GM19452 (cell line): ENCODE results near the gene LRRC28.
"Not testable (repeated sequence)": the region's sequence is repeated elsewhere in the genome, so short reads cannot be mapped to it uniquely, and the experiment has no call there.

ENCODE experiments used
- ATAC-seq: cut with Tn5 transposase; IDR thresholded peaks from one replicate; pipeline ENCODE4 v1.9.1; 2021; ENCODE audit not compliant: unreplicated experiment

Gene LRRC28

DNA sequence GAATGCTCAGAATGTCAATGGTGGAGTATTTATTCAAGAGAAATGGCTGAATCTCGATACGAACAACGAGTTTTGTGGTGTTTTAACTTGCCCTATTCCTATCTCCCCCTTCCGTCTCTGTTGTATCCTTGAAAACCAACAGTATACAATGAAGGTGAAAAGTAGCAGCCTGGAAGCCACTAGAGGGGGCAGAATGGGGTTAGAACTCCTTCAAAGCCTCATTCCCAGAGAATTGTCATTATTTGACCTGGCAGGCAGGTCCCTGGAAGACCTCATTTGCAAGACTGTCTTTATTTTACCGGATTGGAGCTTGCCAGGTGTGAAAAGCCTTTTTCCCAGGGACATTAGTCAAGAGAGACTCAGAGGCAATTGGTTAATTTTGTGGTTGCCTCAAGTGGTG, 139.4 kb downstream of the LRRC28 start:
- ATAC-seq = no peak

DNA sequence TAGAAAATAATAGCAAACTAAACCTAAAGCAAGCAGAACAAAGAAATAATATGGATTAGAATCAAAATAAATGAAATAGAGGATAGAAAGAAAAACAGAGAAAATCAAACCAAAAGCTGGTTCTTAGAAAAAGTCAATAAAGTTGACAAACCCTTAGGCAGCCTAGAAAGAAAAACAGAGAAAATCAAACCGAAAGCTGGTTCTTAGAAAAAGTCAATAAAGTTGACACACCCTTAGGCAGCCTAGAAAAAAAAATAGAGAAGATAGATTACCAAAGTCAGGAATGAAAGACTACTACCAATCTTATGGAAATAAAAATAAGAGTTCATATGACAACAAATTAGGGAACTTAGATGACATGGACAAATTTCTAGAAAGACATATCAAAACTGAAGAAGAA, 142.4 kb downstream of the LRRC28 start:
- no peak for ATAC-seq

DNA sequence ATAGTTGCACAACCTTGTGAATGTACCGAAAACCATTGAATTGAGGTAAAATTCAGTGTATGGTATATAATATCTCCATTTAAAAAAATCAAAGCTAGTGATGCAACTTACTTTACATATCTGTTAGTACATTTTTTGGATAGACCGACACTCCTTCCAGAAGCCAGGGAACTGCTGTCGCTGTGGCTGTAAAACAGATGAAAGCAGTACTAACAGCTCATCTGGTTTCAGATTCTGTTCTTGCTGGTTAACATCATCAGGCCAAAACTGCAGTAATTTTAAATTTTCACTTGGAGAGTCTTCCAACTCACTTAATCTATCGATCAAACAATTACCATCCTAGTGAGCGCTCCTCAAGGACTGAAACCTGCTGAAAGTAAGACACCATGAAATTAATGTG, 145.1 kb downstream of the LRRC28 start:
- ATAC-seq = no peak

DNA sequence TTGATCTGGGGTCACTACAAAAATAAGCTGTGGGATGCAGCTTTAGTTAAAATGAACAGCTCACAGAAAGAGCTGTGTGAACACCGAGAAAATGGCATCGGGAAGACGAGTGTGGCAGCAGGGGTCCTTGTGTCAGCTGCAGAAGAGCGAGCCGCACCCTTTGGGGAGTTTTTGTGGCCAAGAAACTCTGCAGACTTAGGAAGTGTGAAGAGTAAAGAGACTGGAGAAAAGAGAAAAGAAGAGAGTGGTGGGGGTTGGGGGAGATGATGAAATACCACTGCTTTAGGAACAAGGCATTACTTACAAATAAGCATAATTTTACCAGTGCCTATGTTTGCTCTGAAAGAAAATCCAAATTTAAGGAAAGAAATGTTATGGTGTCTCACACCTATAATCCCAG, 147.8 kb downstream of the LRRC28 start:
- no peak for ATAC-seq

DNA sequence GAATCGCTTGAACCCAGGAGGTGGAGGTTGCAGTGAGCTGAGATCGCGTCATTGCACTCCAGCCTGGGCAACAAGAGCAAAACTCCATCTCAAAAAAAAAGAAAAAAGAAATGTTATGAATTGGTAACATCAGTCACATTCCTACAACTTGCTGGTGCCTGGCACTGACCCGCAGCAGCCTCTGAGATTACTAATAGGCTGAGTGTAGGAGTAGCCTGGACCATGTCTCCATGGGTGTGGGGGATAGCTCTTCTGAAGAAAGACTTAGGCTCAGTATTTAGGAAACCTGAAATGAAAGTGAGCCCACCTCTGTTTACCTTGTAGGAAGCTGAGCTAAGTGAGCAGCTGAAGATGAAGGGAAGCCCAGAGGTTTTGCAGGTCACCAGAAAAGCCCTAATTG, 148.3 kb downstream of the LRRC28 start:
- ATAC-seq = no peak

DNA sequence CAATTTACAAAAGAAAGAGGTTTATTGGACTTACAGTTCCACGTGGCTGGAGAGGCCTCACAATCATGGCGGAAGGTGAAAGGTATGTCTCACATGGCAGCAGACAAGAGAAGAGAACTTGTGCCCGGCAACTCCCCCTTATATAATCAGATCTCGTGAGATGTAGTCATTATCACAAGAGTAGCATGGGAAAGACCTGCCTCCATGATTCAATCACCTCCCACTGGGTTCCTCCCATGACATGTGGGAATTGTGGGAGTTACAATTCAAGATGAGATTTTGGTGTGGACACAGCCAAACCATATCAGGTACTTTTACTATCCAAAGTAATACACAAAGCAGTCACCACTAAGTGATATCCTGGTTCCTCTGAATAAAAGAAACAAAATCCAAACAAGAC, 149.9 kb downstream of the LRRC28 start:
- not testable (repeated sequence) for ATAC-seq

DNA sequence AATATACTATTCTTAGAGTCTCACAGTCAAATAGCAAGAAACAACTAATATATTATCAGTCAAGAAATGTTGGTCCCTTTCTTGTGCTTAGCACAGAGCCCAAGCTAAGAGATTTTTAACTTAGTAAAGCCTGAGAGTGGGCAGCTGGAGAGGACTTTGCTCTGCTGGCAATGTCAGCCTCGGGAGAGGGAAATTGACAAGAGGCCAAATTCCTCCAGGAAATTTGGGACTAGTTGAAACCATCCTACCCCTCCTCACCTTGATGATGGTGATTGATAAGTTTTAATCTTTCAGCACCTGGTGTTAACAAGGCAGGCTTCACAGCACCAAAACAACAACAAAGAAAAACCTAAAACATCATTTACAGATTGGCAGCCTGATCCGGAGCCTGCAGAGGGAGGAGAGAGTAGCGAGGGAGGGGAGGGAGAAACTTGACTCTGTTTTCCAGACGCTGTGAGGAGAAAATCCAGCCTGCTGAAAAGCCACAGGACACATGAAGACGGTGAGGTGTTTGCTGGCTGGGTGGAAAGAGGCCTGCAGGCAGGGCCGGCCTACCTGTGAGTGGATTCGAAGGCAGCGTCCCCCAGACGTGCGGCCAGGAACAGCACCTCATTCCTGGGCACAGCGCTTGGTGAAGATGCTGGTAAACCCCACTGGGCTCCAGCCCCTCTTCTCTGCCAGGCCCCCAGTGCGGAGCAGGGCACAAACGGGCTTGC, 150.9 kb downstream of the LRRC28 start:
- ATAC-seq = no peak

DNA sequence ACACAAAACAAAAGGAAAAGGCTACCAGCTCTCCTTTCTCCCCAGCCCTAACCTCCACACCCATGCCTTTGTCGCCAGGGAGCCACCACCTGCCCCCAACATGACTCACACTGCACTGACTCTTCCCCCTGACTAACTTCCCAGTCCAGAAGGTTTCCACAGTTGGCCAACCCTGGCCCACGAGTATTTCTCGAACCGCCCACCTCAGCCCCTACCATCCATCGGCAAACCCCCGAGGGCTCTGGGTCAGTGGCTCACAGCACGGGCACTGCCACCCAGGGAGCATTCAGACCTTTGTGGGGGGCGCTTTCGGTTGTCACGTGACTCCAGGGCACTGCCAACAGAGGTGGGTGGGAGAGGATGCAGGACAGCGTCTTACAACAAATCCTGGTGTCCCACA, 152.3 kb downstream of the LRRC28 start:
- ATAC-seq = no peak

DNA sequence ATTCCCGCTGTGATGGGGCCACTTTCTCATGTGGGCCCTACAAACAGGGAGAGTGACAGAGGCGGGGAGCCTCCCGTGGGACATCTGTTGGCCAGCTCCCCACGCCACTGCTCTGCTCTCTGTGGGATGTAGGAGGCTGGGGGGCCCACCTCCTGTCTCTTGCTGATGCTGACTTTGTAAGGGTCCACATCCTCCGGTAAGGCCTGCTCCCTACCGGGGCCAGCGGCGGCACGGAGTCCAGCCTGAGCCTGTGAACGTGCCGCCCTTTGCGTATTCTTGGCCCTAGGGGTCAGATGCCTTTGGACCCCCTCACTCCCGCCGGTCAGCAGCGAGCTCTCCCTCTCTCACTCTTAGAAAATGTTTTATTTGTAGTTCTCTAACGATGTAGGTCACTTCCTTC, 153.2 kb downstream of the LRRC28 start:
- no peak for ATAC-seq

DNA sequence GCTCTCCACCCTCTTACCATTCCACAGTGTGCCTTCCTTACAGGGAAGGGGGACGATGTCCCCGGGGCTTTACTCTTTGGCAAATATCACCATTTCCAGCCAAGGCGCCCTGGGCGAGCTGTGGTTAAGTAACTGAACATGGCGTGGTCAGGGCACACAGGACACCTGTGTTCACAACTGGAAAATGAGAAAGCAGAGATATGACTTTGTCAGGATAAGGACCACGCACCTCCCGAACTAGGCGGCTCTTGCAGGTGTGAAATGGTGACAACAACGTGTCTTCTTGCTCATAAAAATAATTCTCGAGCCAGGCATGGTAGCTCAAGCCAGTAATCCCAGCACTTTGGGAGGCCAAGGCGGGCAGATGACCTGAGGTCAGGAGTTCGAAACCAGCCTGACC, 154.8 kb downstream of the LRRC28 start:
- ATAC-seq = no peak

DNA sequence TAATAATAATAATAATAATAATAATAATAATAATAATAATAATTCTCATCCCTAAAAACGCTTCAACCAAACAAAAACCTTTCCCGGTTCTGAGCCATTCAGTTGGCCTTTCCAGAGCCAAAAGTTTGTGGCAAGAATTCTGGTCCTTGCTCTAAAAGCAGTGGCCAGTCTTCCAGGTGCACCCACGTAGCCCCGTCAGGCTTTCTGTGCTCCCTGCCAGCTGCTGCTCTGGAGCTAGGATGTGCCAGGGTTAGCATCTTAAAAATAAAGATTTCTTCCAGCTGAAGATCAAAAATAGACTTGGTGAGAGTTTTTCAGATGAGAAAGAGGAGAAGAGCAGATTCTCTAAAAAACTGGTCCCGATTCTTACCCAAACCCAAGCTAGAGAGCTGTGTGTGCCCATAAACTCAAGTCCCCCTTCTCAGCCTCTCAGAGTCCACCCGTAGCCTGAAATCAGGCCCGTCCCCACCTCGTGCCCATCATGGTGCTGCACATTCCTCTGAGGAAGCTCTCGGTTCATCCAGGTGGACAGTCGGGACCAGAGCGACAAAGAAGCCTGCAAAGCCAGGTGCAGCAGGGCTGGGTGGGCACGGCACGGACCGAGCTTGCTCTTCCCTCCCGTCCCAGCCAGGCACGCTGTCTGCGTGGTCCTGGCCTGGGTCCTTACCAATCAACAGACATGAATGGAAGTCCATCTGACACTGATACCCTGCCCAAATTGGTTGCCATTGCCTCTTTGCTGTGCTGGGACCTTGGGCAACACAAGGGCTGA, 155.6 kb downstream of the LRRC28 start:
- ATAC-seq = no peak

DNA sequence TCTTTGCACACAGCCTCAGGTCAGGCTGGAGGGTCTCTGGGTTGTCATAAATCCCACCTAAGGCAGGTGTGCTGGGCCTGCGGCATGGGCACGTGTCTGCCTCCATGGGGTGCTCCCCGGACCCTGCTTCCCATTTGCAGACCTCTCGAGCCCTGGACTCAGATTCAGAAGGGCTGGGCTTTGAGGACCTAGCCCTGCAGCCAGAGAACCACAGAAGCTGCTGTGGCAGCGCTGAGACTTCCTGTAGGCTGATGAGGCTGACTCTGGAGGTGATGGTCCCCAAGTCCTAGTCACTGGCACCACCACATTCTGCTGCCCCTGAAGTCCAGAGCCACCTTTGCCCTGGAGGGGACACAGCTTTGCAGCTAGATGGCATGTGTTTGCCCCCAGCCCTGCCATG, 156.4 kb downstream of the LRRC28 start:
- ATAC-seq = no peak

DNA sequence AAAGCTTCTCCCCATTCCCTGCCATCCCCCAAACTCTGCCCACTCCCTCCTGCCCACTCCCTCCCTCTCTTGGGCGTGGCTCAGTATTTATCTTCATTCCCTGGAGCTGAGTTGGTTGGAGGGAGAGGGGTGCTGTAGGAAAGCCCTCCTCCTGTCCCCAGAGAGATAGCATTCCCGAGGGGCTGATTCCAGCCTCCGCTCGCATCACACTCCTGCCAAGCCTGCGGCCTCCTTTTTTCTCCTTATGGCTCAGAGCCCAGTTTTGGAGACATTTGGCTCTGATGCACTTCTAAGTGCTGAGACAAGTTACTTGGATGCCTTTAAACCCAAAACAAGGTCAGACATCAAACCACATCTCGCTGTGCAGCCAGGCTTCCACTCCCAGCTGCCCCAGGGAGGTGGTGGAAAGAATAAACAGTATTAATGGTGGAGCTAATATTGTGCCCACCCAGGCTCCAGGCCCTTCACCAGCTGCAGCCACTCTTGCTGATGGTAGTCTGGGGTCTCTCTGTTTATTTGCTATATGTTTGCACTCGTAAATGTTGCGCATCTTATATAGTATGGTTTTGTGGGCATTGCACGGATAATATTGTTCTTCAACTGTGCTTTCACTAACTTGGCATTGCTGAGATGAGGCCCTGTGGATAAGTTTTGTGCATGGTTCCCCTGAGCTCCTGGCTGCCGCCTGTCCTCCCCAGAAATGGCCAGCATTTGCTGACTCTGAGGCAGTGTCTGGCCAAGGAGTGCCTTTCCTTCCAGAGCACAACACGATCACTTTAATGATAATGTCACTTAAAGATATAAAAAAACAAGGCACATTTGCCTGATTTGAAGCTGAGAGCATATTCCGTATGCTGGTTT, 157.2 kb downstream of the LRRC28 start:
- ATAC-seq = no peak

DNA sequence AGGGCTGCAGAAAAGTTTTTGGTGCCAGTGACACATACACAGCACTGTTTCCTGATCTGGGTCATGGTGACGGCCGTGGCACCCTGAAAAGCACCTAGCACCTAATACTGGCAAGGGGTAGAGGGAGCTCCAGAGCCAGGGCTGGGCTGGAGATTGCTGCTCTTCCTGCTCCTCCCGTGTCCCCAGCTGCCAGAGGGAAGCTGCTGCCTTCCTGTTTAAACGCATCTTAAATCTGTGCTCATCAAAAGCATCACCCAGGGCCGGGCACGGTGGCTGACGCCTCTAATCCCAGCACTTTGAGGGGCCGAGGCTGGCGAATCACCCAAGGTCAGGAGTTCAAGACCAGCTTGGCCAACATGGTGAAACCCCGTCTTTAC, 157.8 kb downstream of the LRRC28 start:
- ATAC-seq = no peak

DNA sequence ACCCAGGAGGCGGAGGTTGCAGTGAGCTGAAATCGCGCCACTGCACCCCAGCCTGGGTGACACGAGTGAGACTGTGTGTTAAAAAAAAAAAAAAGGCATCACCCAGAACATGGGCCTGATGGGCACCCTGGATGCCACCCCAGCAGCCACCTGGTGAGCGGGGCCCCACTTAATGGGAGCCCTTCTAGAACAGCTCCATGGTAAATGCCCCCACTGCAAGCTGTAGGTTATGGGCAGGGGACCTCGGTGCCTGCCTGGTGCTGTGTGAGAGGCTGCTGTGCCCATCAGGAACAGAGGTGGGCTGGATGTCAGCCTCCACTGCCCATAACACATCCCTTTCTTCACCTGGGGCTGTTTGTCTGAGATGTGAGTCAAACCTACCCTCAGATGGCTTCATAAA, 158.3 kb downstream of the LRRC28 start:
- ATAC-seq = no peak

DNA sequence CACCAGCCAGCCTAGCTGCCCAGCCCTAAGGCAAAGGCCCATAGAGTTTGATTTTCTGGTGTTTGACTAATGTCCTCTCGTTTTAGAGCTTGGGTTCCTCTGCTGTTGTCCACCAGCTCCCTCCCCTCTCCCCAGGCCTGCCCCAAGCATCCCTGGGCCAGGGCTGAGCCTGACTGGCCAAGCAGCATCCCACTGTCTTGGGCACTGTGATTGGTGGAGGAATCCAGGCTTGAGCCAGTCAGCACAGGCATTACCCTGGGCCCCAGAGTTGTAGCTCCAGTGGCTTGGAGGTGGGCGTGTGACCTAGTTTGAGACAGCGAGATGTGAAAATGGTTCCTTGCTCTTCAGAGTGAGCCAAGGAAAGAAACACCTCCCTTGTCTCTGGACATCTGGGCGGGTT, 159.2 kb downstream of the LRRC28 start:
- ATAC-seq = no peak

DNA sequence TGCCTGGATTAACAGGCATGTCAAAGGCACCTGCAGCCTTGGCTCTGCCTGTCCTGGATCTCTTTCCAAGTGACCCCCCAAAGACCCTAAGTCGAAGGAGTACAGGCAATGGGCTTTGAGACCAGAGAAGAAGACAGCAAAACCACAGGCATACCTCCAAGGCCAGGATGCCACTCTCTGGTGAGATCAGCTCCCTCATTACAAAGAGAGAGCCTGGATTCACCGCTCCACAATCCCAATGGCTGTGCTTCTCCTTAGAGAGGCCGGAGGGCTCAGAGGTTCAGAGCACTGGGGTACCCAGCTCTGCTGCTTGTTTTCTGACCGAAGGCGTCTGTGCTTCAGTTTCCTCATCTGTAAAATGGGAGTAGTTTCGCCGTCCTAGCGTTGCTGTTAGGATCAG, 160.0 kb downstream of the LRRC28 start:
- ATAC-seq = no peak

DNA sequence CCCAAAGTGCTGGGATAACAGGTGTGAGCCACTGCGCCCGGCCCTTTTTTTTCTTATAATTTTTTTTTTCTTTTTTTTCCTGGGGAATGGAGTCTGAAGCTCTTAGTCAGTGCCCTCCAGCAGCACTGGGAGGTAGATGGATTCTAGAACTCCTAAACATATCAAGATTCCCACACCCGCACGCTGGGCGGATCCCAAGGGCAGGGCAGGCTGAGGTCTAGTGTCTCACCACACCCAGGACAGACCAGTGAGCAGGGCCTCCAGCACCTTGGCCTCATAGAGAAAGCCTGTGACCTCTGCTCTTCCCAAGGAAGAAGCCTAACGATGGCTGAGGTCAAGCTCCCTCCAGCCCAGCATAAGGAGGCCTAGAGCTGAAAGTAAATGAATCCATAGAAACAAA, 160.8 kb downstream of the LRRC28 start:
- ATAC-seq = no peak

DNA sequence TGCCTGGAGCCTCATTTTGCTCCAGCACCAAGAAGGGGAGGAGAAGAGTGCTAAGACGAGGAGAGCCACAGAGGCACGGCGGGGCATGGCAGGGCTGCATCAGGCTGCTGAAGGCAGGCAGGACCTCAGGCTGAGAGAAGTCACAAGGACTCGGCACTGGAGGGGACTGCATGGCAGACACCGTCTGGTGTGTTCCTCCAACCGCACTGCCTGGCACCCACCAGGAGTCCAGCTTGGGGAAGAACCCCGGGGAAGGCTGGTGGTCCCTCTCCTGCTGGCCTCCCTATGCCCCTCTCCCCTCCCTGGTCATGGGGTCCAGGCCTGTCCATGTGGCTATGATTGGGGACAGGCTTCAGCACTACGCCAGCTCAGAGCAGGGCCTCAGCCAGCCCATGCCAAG, 161.3 kb downstream of the LRRC28 start:
- no peak for ATAC-seq

DNA sequence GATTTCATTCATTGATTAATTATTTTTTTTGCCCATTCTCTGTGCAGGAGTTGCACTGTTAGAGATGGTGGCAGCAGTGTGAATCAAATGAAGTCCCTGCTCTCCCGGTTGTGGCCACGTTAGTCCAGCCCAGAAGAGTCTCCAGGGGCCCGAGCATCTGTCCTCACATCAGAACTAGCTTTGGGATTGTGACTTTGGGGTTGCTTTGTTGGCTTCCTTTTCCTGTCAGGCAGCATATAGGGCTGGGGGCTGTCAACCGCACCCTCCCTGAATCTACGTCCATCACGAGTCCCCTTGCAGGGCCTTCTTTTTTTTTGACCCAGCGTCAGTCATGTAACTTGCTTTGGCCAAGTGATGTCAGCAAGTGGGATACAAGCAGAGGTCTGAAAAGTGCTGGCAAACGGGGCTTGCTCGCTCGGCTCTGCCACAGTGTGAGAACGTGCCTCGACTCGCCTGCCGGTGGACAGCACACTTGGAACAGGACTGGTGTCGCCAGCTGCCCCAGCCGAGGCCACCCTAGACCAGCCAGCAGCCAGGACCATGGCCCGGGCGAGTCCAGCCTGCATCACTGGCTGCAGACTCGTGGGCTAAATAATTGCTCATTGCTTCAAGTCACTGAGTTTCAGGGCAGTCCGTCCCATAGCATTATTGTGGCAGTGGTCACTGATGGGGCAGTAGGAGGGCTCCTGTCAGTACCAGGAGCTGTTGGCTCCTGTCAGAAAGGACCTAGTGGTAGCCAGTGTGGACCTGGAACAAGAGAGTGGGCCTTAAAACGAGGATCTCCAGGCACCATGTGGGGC, 162.9 kb downstream of the LRRC28 start:
- ATAC-seq = no peak
